Hepatocyte (in vitro differentiated cells): ENCODE data around the gene IREB2. TPM values are rescaled to one million over a fixed set of nuclear protein-coding genes. Genes with fewer than 3 reads are reported as not detected.

Experiments
- DNase-seq: peaks from one replicate; pipeline ENCODE4 v3.0.0-alpha.2; 2016; ENCODE audit warnings: low spot score
- H2AFZ ChIP-seq: fragments of 200-600 bp; sonication (generic); 2 replicates; pipeline ENCODE4 v1.6.0; 2016; ENCODE audit warnings: antibody characterized with exemption, mild to moderate bottlenecking
- H3K27ac ChIP-seq: fragments of 200-600 bp; sonication (generic); 2 replicates; pipeline ENCODE4 v1.5.1; 2016; ENCODE audit warnings: mild to moderate bottlenecking
- H3K27me3 ChIP-seq: fragments of 200-600 bp; sonication (generic); 2 replicates; pipeline ENCODE4 v1.6.1; 2016
- H3K36me3 ChIP-seq: fragments of 200-600 bp; sonication (generic); replicated peaks from 2 replicates; pipeline ENCODE4 v1.5.1; 2016; ENCODE audit warnings: low read depth; ENCODE audit not compliant: insufficient read depth
- H3K4me1 ChIP-seq: fragments of 200-600 bp; sonication (generic); 2 replicates; pipeline ENCODE4 v1.5.1; 2016; ENCODE audit warnings: mild to moderate bottlenecking, moderate library complexity; ENCODE audit not compliant: insufficient read depth
- H3K4me2 ChIP-seq: fragments of 200-600 bp; sonication (generic); 2 replicates; pipeline ENCODE4 v1.6.0; 2016
- H3K4me3 ChIP-seq: fragments of 200-600 bp; sonication (generic); 2 replicates; pipeline ENCODE4 v1.5.1; 2016; ENCODE audit warnings: mild to moderate bottlenecking
- H3K79me2 ChIP-seq: fragments of 200-600 bp; sonication (generic); 2 replicates; pipeline ENCODE4 v1.6.0; 2017; ENCODE audit warnings: mild to moderate bottlenecking
- H3K9me2 ChIP-seq: fragments of 200-600 bp; sonication (generic); replicated peaks from 2 replicates; pipeline ENCODE4 v1.6.0; 2017; ENCODE audit warnings: mild to moderate bottlenecking; ENCODE audit not compliant: insufficient read depth
- H3K9me3 ChIP-seq: fragments of 200-600 bp; sonication (generic); 2 replicates; pipeline ENCODE4 v1.5.1; 2016; ENCODE audit warnings: low read depth, mild to moderate bottlenecking
- H4K20me1 ChIP-seq: fragments of 200-600 bp; sonication (generic); 2 replicates; pipeline ENCODE4 v1.6.0; 2016; ENCODE audit warnings: mild to moderate bottlenecking; ENCODE audit not compliant: insufficient read depth, poor library complexity, severe bottlenecking
- EZH2 ChIP-seq: fragments of 200-600 bp; sonication (generic); IDR thresholded peaks from 2 replicates; pipeline ENCODE4 v1.6.1; 2016; ENCODE audit warnings: antibody characterized with exemption, mild to moderate bottlenecking, borderline replicate concordance
- EZH2phosphoT487 ChIP-seq: fragments of 200-600 bp; sonication (generic); IDR thresholded peaks from one replicate; pipeline ENCODE4 v1.6.1; 2018; ENCODE audit warnings: antibody characterized with exemption, mild to moderate bottlenecking, low read depth, moderate library complexity; ENCODE audit not compliant: unreplicated experiment, severe bottlenecking
- WGBS: methylation state at CpG from one replicate; pipeline ENCODE4 v1.1.6; 2016; ENCODE audit warnings: low lambda C conversion rate; ENCODE audit errors: missing lambda C conversion rate; 5-methylcytosine and 5-hydroxymethylcytosine counted together
- polyA plus RNA-seq: library from polyadenylated mRNA; unstranded; fragments of >200 nt; fragmentation: Nextera tagmentation; extraction: Ambion mirVana; gene quantifications from 2 replicates; pipeline ENCODE4 v1.2.1, GENCODE V29; 2016
- total RNA-seq: library from RNA; depleted of rRNA; stranded (reverse); fragments of >200 nt; gene quantifications from 2 replicates; pipeline ENCODE4 v1.2.3, GENCODE V29; 2014
- TF ChIP-seq, protein P1 (sequence below): fragments of 200-600 bp; sonication (generic); IDR thresholded peaks from 2 replicates; pipeline ENCODE4 v1.5.1; 2016; ENCODE audit warnings: antibody characterized with exemption, mild to moderate bottlenecking; ENCODE audit not compliant: poor library complexity

Gene IREB2
- total and polyA plus RNA-seq, 2 experiments from 2014 or later: 20.4 to 54.0 TPM

DNA sequence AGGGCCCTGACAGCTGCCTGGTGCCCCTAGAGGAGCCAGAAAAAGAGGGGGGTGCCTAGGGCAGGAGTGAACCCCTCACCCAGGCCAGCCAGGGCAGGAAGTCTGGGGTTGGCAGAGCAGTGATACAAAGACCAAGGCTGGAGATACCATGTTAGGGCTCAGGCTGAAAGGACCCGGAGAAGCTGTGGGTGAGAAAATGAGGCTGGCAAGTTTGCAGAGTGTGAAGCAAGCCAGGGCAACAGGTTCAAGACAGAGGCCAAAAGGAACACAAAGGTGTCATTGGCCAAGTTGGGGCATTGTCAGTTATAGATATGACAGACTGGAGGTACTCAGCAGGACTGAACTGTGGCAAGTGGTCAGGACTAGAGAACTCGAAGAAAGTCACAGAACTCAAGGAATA is 40.6 kb upstream of the IREB2 start:
- TF ChIP-seq EZH2: no peak
- TF ChIP-seq, protein P1, sequence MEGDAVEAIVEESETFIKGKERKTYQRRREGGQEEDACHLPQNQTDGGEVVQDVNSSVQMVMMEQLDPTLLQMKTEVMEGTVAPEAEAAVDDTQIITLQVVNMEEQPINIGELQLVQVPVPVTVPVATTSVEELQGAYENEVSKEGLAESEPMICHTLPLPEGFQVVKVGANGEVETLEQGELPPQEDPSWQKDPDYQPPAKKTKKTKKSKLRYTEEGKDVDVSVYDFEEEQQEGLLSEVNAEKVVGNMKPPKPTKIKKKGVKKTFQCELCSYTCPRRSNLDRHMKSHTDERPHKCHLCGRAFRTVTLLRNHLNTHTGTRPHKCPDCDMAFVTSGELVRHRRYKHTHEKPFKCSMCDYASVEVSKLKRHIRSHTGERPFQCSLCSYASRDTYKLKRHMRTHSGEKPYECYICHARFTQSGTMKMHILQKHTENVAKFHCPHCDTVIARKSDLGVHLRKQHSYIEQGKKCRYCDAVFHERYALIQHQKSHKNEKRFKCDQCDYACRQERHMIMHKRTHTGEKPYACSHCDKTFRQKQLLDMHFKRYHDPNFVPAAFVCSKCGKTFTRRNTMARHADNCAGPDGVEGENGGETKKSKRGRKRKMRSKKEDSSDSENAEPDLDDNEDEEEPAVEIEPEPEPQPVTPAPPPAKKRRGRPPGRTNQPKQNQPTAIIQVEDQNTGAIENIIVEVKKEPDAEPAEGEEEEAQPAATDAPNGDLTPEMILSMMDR: no peak
- no peak for TF ChIP-seq EZH2phosphoT487
- H3K4me3 ChIP-seq: no peak overlapping the region
- no peaks in the 10 kb centered on the region for H3K27me3 ChIP-seq
- H3K4me2 ChIP-seq: no peak overlapping the region
- peak overlapping the region; percentile 78 for H3K27ac ChIP-seq
- H3K79me2 ChIP-seq: no peaks in the 10 kb centered on the region
- no peaks in the 10 kb centered on the region for H3K9me2 ChIP-seq
- H3K9me3 ChIP-seq: no peaks in the 10 kb centered on the region
- WGBS: 98% methylated on average over 2 of the region's 2 CpGs
- peaks cover 7% of the 10 kb centered on the region for H3K4me1 ChIP-seq
- no peaks in the 10 kb centered on the region for H4K20me1 ChIP-seq
- H3K36me3 ChIP-seq: no peaks in the 10 kb centered on the region
- no peak overlapping the region for H2AFZ ChIP-seq
- DNase-seq: no peak

DNA sequence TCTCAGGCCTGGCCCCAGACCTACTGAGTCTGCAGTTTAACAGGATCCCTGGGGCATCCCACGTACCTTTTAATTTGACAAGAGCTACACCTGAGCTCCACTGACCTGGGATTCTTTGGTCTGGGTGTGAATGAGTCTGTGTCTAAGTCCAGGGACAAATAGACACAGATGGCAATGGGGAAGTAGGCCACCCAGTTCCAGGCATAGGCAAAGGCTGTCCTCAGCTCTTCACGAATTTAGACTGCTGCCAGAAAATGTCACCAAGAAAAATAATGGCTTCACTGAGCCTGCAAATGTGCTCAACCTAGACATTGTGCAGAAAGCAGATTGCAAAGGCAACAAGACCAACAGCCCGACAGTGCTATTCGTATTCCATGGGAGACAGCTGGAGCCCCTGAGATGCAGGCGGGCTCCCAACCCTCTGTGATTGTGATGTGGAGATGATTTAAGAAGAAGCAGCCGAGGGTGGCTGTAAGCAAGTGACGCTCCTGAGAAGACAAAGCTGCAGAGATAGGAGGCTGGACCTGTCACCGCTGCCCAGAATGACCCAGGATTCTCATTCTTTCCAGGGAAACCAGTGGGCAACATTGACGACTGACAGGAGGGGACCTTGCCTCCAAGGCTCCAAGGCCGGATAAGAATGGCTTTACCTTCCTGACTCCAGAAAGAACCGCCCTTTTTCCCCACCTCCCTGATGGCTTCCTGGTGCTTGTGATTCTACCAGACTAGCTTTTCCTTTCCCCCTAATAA is 39.8 kb upstream of the IREB2 start:
- 89% methylated on average over 11 of the region's 11 CpGs for WGBS
- DNase-seq: no peak
- no peaks in the 10 kb centered on the region for H3K79me2 ChIP-seq
- H3K4me1 ChIP-seq: peaks cover 7% of the 10 kb centered on the region
- no peaks in the 10 kb centered on the region for H3K9me2 ChIP-seq
- H3K4me2 ChIP-seq: no peak overlapping the region
- H3K27me3 ChIP-seq: no peaks in the 10 kb centered on the region
- no peaks in the 10 kb centered on the region for H4K20me1 ChIP-seq
- no peaks in the 10 kb centered on the region for H3K36me3 ChIP-seq
- H3K4me3 ChIP-seq: no peak overlapping the region
- no peak overlapping the region for H2AFZ ChIP-seq
- no peaks in the 10 kb centered on the region for H3K9me3 ChIP-seq
- H3K27ac ChIP-seq: no peak overlapping the region
- TF ChIP-seq, protein P1: no peak
- no peak for TF ChIP-seq EZH2phosphoT487
- TF ChIP-seq EZH2: no peak

DNA sequence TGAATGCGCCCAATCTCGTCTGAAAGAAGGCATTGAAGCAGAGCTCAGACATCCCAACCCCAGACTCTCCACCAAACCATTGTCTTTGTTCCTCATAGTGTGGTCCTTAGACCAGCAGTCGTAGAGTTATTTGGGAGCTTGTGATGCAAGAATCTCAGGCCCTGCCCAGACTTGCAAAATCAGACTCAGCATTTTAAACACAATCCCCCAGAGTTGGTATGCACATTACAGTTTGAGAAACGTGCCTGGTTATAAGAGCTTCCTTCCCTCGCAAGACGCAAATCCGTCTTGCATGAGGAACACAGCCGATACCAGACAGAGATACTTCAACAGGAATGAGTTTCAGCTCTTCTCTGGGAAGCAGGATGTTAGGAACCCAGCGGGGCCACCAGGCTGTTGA is 38.9 kb upstream of the IREB2 start:
- Histone ChIP-seq H3K4me1 (peaks cover 7% of the 10 kb centered on the region), H4K20me1 (no peaks in the 10 kb centered on the region), H3K27ac (no peak overlapping the region), H3K36me3 (no peaks in the 10 kb centered on the region), H3K9me2 (no peaks in the 10 kb centered on the region), H3K4me3 (no peak overlapping the region), H2AFZ (no peak overlapping the region), H3K9me3 (no peaks in the 10 kb centered on the region), H3K4me2 (no peak overlapping the region), H3K27me3 (no peaks in the 10 kb centered on the region), H3K79me2 (no peaks in the 10 kb centered on the region)
- 71% methylated on average over 9 of the region's 9 CpGs for WGBS
- TF ChIP-seq, protein P1: no peak
- TF ChIP-seq EZH2phosphoT487 (no peak), EZH2 (no peak)
- DNase-seq: no peak
